K562 (cell line): ENCODE data around the gene PHC3. TPM values are rescaled to one million over a fixed set of nuclear protein-coding genes. Genes with fewer than 3 reads are reported as not detected.

ENCODE experiments used
- ETV1 ChIP-seq: fragments of 450-650 bp; conservative IDR thresholded peaks from 2 replicates; pipeline ENCODE4 v1.6.1; 2016; ENCODE audit warnings: missing genetic modification characterization, control low read depth, low read depth, missing compliant biosample characterization
- IFI16 ChIP-seq: fragments of 250-450 bp; sonication (Bioruptor Pico); IDR thresholded peaks from 2 replicates; pipeline ENCODE4 v2.1.2; 2022; ENCODE audit warnings: mild to moderate bottlenecking, inconsistent platforms
- KDM2B ChIP-seq: fragments of 250-450 bp; sonication (Bioruptor Pico); IDR thresholded peaks from 2 replicates; pipeline ENCODE4 v1.8.0; 2021; ENCODE audit warnings: mild to moderate bottlenecking, moderate library complexity
- SRSF9 ChIP-seq: fragments of 200-400 bp; formaldehyde crosslinking; IDR thresholded peaks from 2 replicates; pipeline ENCODE4 v1.6.1; 2017; ENCODE audit warnings: low read depth, low read length, borderline replicate concordance
- ZFPM2 ChIP-seq: fragments of 250-450 bp; sonication (Bioruptor Pico); IDR thresholded peaks from 2 replicates; pipeline ENCODE4 v1.5.1; 2022; ENCODE audit warnings: mild to moderate bottlenecking
- polyA plus RNA-seq, 8 experiments: library from polyadenylated mRNA; depleted of rRNA in 4 of 8; stranded (reverse) in 5 of 8; unstranded in 3 of 8; fragments of >200 nt; fragmentation: Nextera tagmentation in 2 of 8; fragmentation: Illumina TruSeq in 1 of 8; extraction: Ambion mirVana in 2 of 8; extraction: Trizol in 1 of 8; gene quantifications; 2 replicates each; pipeline versions ENCODE4 v1.2.1 to v1.2.3, GENCODE V29; 2011 to 2014; ENCODE audit warnings: inconsistent platforms in 1 of 8, missing spikeins in 1 of 8
- total RNA-seq, 7 experiments: library from RNA; depleted of rRNA in 6 of 7; stranded (reverse); fragments of >200 nt in 6 of 7; fragmentation: Illumina TruSeq in 2 of 7; extraction: Trizol in 2 of 7; gene quantifications; 2 replicates each; pipeline versions ENCODE4 v1.2.1 to v1.2.3, GENCODE V29; 2011 to 2021; ENCODE audit warnings: low replicate concordance in 1 of 7
- TF ChIP-seq, protein P1 (sequence below), 2 experiments: fragments of 450-650 bp; IDR thresholded peaks; 2 replicates each; pipeline ENCODE4 v1.6.1; 2018; ENCODE audit warnings: mild to moderate bottlenecking in 2 of 2, low read depth in 1 of 2; ENCODE audit not compliant: partially characterized antibody in 2 of 2

Gene PHC3
- total and polyA plus RNA-seq, 9 of the 15 experiments (the other 6 are each of a cell fraction or from before 2014, with no cell fraction given), result 3.1 to 21.6 (median 10.5) TPM

- TF ChIP-seq, protein P1, sequence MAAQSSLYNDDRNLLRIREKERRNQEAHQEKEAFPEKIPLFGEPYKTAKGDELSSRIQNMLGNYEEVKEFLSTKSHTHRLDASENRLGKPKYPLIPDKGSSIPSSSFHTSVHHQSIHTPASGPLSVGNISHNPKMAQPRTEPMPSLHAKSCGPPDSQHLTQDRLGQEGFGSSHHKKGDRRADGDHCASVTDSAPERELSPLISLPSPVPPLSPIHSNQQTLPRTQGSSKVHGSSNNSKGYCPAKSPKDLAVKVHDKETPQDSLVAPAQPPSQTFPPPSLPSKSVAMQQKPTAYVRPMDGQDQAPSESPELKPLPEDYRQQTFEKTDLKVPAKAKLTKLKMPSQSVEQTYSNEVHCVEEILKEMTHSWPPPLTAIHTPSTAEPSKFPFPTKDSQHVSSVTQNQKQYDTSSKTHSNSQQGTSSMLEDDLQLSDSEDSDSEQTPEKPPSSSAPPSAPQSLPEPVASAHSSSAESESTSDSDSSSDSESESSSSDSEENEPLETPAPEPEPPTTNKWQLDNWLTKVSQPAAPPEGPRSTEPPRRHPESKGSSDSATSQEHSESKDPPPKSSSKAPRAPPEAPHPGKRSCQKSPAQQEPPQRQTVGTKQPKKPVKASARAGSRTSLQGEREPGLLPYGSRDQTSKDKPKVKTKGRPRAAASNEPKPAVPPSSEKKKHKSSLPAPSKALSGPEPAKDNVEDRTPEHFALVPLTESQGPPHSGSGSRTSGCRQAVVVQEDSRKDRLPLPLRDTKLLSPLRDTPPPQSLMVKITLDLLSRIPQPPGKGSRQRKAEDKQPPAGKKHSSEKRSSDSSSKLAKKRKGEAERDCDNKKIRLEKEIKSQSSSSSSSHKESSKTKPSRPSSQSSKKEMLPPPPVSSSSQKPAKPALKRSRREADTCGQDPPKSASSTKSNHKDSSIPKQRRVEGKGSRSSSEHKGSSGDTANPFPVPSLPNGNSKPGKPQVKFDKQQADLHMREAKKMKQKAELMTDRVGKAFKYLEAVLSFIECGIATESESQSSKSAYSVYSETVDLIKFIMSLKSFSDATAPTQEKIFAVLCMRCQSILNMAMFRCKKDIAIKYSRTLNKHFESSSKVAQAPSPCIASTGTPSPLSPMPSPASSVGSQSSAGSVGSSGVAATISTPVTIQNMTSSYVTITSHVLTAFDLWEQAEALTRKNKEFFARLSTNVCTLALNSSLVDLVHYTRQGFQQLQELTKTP (IDR thresholded peaks at IDR 0.05; ENCODE audit: low read depth in 1 of 2, partially characterized antibody in 2 of 2), result peak in 1 of 2 experiments; percentile 61
- TF ChIP-seq SRSF9, result no peak
- TF ChIP-seq ZFPM2, result no peak
- no peak; the same call in 1 of the 2 replicates for TF ChIP-seq ETV1 (tag)
- no peak for TF ChIP-seq IFI16 (CRISPR knock-in tag)
- TF ChIP-seq KDM2B (CRISPR knock-in tag), result 0 out of 2 replicates have a peak, but pooled peaks have one; percentile 6
Measured at GRCh38 chr3:170180908-170181885, at the start of gene PHC3 (continued).
